NCI-H1417 treated with DMSO at 0.1 percent for 48 hours (cell line): ENCODE data around the gene ENC1.

ENCODE experiments used
- DNase-seq: peaks from one replicate; lab custom pipeline; 2025; lab: John Stamatoyannopoulos, UW

ENC1 gene

DNA sequence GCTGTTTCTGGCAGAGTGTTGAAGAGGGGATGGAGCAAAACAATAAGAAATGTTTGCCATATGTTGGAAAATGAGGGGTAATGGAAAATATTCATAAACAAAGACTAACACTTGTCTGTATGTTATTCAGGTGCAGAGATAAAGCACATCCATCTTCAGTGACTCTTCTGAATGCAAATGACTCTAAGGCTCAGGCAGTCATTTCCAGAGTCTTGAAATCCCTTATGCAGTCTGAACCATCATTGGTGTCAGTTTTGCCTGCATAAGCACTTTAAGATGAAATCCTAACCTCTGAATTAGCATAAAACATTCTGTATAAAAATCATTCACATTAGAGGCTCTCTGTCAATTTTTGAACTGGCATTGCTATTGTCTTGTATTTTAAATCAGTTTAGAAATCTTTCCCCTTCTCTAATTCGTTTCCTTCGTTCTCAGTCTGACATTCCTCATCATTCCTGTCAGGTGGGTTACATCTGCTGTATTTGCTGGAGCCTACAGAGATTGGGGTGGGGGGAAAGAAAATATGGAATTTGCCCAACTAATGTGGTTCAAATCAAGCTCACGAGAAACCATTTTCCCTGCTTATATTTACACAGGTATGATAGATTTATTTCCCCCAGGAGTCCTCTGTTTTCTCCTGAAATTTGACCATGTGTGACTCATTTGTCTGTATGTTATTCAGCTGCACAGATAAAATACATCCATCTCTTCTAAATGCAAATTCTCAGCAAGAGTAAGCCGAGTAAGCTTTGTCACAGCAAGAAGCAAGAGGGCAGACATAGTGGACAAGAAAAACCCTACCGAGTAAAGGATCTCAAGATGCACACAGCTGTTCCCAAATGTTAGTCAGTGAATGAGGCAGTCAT, 31.6 kb downstream of the ENC1 start:
- no peak for DNase-seq

DNA sequence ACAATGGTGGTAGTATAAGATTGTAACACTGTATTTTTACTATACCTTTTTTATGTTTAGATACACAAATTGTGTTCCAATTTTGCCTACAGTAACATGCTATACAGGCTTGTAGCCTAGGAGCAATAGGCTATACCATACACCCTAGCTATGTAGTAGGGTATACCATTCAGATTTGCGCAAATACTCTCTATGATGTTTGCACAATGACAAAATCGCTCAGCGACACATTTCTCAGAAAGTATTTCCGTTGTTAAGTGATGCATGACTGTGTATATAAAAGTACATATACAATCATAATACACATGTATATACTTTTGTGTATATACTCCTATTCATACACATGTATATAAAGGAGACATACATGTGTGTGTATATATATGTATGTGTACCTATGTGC, 34.8 kb downstream of the ENC1 start:
- DNase-seq: no peak

DNA sequence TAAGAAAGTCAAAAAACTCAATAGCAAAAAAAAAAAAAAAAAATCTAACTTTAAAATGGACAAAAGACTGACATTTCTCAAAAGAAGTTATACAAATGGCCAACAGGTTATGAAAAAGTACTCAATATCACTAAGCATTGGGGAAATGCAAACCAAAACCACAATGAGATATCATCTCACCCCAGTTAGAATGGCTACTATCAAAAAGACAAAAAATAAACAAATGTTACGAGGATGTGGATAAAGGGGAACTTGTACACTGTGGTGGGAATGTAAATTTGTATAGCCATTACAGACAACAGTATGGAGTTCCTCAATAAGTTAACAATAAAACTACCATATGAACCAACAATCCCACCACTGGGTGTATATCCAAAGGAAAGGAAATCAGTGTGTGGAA, 37.2 kb downstream of the ENC1 start:
- DNase-seq: no peak

DNA sequence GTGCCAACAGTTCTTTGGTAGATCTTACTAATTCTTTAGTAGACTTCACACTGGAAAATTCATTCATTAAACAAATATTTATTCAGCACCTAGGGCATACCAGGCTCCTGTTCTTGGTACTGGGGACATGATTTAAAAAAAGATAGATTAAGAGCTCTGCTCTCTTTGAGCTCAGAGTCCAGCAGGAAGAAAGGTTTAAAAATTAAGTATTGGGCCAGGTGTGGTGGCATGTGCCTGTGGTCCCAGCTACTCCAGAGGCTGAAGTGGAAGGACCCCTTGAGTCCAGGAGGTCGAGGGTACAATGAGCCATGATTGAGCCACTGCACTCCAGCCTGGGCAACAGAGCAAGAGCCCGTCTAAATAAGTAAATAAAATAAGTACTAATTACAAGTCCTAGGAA, 41.4 kb downstream of the ENC1 start:
- DNase-seq: no peak

DNA sequence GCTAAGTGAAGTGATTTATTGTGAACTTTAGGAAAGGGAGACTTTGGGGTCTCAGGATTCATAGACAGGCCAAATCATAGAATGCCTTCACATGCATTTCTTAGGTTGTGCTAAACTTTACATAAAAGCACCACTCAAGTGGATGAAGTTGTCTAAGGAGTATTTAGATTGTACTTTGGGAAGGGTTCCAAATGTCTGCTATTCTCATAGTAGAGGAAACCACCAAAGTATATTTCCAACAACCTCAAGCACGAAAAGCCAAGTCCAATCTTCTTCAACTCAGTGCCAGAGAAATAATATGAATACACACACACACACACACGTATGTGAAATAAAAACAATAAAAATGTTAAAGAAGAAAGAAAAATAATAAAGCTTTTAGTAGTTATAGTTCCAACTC, 41.8 kb downstream of the ENC1 start:
- DNase-seq: no peak

DNA sequence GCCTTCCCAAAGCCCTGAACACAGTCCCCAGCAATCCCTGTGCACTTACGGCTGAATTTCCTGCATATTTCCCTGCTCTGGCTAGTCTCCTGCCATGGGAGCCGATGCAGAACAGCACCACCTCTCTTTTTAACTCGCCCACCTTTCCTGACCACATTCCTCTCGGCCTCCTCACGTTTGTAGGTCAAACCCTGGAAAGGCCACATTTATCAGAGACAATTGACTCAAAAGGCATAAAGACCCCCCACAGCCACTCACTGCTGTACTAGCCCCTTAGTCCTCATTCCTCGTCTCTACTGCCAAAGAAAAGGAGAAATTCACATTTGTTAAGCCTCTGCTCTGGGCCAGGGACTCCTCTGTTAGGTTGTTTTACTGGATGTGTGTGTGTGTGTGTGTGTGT, 43.6 kb downstream of the ENC1 start:
- no peak for DNase-seq

DNA sequence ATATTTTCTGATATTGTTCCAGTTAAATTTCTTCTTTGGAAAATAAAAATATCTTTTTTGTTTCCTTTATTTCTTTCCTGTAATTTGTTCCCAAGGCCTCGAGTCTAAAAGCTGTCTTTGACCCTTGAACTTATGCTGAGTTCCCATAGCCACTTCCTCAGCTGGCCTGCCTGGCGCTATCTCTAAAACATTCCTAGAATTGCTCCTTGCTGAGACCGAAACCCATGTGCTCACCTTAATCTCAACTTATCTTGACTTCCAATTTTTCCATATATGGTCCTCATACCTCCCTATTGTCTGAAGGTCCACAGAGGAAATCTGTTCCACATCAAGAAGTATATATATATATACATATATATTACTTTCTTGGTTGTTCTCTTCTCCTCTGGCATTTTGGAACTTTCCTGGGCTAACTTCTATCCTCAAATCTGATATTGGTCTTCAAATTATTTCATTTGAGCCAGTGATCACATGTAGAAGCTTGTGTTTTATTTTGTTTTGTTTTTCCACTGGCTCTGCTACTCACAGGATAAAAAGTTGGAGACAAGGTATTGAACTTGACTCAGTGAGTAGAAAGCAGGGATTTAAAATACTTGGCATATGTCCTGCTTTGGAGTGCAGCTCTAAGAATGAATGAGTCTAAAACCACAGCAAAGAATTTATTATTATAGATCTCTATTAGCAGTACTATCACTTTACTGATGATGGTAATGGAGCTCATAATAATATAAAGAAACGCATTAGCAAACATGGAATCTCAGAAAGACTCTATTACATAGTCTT, 45.2 kb downstream of the ENC1 start:
- no peak for DNase-seq

DNA sequence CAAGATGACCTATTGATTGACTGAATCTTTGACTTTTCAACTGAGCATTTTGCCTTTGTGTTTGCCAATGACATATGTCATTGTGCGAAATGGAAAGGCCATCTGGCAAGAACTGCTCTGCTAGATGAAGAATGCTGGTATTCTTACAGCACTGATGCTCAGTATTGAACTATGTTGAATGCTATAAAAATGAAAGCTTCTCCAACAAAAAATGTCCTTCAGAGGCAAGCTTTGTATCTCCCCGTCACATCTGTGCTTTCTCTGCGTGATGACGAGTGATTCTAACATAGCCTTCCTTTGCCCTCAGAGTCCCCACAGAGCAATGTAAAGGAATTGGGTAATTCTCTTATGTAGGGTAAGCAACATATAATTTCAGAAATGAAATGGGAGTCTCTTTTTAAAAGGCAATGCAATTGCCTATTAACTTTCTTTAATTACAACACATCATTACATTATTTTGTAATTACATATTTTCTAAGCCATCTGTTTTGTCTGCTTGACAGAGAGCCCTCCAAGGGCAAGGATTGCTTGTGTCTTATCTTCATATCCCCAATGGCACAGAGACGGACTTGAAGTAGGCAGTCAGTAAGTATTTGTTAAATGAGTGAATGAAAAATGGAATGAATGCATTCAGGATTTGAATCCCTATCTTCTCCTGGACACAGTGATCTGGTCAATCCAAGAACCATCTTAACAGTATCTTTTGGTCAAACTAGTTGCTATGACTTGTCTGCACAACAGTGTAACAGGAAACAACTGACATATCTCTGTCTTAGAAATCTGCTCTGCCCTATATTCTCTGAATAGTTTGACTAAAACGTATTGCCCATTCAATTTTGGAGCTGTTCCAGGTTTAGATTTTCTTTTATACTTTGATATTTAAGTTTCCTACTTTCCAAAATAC, 46.1 kb downstream of the ENC1 start:
- no peak for DNase-seq

DNA sequence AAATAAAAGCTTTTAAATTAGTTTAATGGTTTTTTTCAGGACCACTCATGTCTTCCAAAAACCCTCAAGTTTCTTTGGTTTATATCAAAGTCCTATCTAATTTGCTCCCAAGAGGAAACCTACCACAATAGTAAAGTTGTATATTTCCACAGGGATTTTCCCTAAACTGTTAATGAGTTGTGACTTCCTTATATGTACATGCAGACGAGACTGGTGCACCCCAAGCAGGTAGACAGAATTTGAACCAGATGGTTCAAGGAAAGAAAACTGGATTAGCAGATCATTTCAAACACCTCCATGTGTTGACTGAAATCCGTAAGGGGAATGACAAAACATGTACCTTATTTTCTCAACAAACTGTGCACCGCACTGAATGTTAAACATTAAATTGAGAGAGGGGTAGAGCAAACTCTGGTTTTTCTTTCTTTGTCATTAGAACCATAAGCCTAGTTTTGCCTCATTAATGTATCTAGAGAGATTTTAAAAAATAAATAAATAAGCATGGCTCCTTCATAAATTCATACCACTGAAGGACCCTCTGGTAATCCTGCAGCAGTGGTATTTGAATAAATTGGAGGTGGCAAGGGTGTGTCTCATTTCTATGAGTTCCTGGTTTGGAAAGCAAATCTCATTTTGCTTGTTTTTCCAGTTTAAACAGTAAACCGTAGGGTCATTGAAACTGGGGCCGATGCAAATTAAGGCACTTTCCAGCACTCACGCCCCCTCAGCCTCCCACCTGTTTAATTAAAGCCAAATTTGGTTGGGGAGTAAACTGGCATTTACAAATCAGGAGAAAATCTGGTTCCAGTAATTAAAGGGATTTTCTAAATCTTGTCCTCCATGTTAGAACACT, 51.1 kb downstream of the ENC1 start:
- no peak for DNase-seq

DNA sequence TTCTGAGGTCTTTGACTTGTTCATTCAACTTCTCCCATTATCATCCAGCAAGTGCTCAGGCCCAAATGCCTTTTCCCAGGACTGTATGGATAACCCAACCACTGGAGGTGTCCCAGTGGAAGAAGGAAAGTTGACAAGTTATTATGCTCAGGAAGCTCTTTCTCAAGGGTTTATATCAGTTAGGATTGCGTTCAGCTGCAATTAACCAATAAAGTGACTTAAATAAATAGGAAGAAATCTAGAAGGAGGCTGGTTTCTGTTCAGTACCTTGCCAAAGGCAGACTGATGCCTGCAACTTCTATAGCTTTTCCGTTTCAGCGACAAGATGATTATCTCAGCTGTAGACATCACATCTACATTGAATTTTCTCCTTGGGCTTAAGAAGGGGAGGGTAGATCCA, 52.1 kb downstream of the ENC1 start:
- DNase-seq: no peak

DNA sequence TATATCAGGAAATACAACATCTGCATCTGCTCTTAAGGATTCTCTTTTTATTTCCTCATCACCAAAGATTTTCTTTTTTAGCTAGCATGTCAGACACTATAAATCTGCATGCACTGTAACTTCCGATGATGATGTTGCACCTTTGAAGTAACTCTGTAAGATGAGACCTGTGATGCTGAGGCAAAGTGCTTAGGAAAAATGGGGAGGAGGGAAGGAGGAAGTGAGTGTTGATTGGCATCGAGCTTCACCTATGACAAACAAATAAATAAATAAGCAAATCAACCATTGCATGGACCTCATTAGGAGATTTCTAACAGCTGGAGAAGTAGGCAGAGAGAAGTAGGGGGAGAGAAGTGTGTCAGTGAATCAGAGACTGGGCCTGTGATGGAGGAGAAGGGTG, 52.6 kb downstream of the ENC1 start:
- no peak for DNase-seq

DNA sequence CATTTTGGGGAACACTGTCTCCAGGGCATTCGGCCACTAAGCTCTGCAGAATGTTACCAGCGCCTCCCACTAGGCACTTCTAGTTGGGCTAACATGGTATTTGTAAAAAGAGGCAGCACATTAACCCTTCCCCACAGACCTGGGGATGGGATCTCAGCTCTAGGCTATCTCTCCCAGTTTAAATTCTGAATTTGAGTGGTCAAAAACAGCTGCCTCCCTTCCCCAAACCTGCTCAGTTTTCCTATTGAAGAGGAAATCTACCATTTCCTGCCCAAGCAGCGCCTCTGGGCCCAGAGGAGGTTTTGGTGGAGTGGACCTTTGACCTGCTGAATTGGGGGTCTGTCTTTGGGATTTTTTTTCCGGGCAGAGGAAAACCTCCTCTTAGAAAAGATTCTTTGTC, 53.2 kb downstream of the ENC1 start:
- DNase-seq: no peak

DNA sequence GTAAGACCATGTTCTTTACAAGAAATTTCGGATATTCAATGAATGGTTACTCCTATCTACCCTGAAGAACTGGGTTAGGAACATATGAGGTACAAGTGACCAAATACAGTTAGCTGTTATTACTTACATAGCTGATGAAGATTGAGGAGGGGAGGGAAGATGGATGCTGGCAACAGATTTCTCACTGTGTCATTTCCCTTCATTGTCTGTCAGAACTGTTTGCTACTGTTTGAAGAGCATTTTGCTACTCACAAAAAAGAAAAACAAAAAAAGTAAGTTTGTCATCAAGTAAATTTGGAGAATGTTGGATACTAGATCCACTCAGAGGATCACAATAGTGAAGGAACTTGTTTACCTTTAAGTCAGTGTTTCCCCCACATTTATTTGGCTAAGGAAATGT, 53.7 kb downstream of the ENC1 start:
- DNase-seq: no peak

DNA sequence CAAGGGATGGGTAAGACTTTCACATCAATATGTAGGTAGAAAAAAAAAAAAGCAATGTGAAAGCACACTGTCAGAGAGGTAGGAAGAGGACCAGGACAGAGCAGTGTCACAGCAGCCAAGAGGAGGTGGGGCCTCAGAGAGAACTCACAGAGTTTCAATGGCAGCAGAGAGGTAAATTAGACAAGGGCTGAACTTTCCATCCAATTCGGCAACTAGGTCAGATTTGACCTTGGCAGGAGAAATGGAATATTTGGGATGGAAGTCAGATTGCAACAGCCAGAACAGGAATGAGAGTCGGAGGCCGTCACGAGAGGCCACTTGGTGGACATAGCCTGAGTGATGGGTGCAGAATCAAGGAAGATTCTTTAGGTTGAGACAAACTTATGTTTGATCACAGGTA, 57.7 kb downstream of the ENC1 start:
- DNase-seq: no peak

DNA sequence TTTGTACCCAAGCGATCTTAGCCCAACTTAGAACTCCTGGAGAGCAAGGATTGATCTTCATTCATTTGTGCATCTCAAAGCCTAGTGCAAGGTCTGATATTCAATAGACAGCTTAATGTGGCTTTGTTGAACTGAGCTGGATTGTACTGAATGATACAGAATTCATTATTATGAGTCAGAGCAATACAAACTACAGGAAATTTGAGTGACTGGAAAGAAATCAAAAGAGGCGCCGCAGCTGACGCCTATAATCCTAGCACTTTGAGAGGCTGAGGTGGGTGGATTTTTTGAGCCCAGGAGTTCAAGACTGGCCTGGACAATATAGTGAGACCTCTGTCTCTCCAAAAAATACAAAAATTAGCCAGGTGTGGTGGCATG, 58.6 kb downstream of the ENC1 start:
- DNase-seq: no peak

DNA sequence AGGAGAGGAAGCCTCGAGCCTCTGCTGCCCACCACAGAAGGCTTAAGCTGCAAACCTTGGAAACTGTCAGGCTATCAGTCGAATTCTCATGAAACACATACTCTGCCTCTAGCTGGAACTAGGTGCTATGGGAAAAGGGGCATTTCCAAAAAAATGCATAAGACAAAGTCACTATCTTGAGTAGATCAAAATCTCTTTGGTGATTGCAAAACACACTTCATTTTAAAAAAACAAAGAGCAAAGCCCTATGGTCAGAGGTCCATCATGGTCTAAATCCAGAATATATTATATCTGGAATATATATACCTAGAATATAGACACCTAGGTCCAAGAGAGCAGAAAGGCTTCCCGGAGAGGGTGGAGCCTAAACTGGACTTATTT, 59.8 kb downstream of the ENC1 start:
- no peak for DNase-seq

DNA sequence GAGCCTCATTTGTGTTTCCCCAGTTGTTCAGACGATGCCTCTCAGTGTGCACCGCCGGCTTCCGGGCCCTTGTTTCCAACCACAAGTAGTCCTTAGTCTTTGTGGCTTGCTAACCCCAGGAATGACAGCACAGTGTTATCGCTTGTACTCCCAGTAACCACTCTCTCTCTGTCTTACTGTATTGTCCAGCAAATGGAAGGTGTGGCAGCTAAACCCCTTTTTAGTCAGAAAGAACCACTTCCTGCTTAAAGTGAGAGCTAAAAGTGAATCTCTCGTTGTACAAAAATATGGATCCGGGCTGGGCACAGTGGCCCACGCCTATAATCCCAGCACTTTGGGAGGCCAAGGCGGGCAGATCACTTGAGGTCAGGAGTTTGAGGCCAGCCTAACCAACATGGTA, 61.3 kb downstream of the ENC1 start:
- no peak for DNase-seq

DNA sequence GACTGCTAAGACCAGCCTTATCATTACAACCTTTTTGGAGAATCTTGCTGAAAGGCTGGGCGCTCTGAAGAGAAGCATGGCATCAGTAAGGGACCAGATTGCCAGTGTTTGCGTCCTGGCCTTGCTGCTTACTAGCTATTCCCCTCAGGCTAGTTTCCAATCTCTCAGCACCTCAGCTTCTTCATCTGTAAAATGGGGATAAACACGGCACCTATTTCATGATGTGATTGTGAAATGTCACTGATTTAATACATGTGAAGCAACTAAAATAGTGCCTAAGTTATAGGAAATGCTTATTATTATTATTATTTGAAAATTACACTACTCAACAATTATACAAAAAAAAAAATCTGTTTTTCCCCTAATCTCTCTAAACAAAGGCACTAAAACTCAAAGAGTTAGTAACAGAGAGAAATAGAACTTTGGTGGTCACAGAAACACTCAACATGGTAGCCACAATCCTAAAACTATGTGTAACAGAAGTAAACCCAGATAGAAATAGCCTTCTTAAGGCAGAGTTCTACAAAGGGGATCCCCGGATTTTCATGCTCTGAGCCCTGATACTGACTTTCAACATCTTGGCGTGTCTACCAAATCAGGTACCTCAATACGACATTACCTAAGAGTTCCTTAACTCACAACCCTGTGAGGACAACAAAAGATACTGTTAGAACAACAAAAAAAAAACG, 62.0 kb downstream of the ENC1 start:
- no peak for DNase-seq
